Fibroblast of lung (primary cell): ENCODE results near the gene FANCG. TPM values are rescaled to one million over a fixed set of nuclear protein-coding genes. Genes with fewer than 3 reads are reported as not detected.

Experiments used
- DNase-seq, 2 donors: peaks; one replicate each; pipeline versions ENCODE4 v3.0.0 to v3.0.0-alpha.2; 2010; ENCODE audit warnings: low read depth in 2 of 2
- H2AFZ ChIP-seq: 2 replicates; pipeline ENCODE4 v1.5.1; 2012; ENCODE audit warnings: low read length, control low read depth, inconsistent platforms
- H3K27ac ChIP-seq: 2 replicates; pipeline ENCODE4 v1.5.1; 2011; ENCODE audit warnings: low read length, control low read depth; ENCODE audit not compliant: insufficient read depth
- H3K27me3 ChIP-seq: 2 replicates; pipeline ENCODE4 v1.5.1; 2011; ENCODE audit warnings: mild to moderate bottlenecking, low read length; ENCODE audit not compliant: control insufficient read depth, insufficient read depth
- H3K36me3 ChIP-seq: 2 replicates; pipeline ENCODE4 v1.5.1; 2011; ENCODE audit warnings: low read length; ENCODE audit not compliant: control insufficient read depth, insufficient read depth
- H3K4me1 ChIP-seq: 2 replicates; pipeline ENCODE4 v1.5.1; 2011; ENCODE audit warnings: low read length; ENCODE audit not compliant: control insufficient read depth, insufficient read depth; ENCODE audit errors: extremely low read depth
- H3K4me2 ChIP-seq: 2 replicates; pipeline ENCODE4 v1.5.1; 2011; ENCODE audit warnings: low read length, control low read depth; ENCODE audit not compliant: insufficient read depth; ENCODE audit errors: extremely low read depth
- H3K4me3 ChIP-seq, 4 experiments: fragments of 200-600 bp in 1 of 4; sonication (generic) in 1 of 4; replicated peaks in 1 of 4; 2 replicates each; pipeline ENCODE4 v1.5.1; 2011 to 2016; ENCODE audit warnings: low read length in 4 of 4, low read depth in 3 of 4, mild to moderate bottlenecking in 3 of 4, control low read depth in 2 of 4, inconsistent platforms in 1 of 4, mixed read lengths in 1 of 4; ENCODE audit not compliant: insufficient read depth in 1 of 4; ENCODE audit errors: control extremely low read depth in 1 of 4
- H3K79me2 ChIP-seq: 2 replicates; pipeline ENCODE4 v1.5.1; 2012; ENCODE audit warnings: mild to moderate bottlenecking, low read length, inconsistent platforms; ENCODE audit not compliant: control insufficient read depth, insufficient read depth
- H3K9ac ChIP-seq: 2 replicates; pipeline ENCODE4 v1.5.1; 2011; ENCODE audit warnings: mild to moderate bottlenecking, low read length, control low read depth; ENCODE audit not compliant: insufficient read depth
- H3K9me3 ChIP-seq: 2 replicates; pipeline ENCODE4 v1.5.1; 2012; ENCODE audit warnings: low read depth, low read length; ENCODE audit not compliant: control insufficient read depth, insufficient read depth
- H4K20me1 ChIP-seq: 2 replicates; pipeline ENCODE4 v1.5.1; 2011; ENCODE audit warnings: low read length; ENCODE audit not compliant: control insufficient read depth, insufficient read depth; ENCODE audit errors: extremely low read depth
- EZH2 ChIP-seq: IDR thresholded peaks from 2 replicates; pipeline ENCODE4 v1.5.1; 2012; ENCODE audit warnings: low read length, control low read depth, mild to moderate bottlenecking; ENCODE audit errors: missing control alignments
- polyA plus RNA-seq, 2 donors: library from polyadenylated mRNA; depleted of rRNA in 1 of 2; stranded (reverse) in 1 of 2; unstranded in 1 of 2; fragments of >200 nt; gene quantifications; 2 replicates each; pipeline ENCODE4 v1.2.1, GENCODE V29; 2011 to 2012; ENCODE audit warnings: missing spikeins in 1 of 2
- total RNA-seq: library from RNA; depleted of rRNA; stranded (reverse); fragments of >200 nt; gene quantifications from 2 replicates; pipeline ENCODE4 v1.2.1, GENCODE V29; 2014
- TF ChIP-seq, protein P1 (sequence below), 2 donors: IDR thresholded peaks in 1 of 2; conservative IDR thresholded peaks in 1 of 2; 1 replicate in 1 of 2; 2 replicates in 1 of 2; pipeline ENCODE4 v1.5.1; 2011 to 2012; ENCODE audit warnings: low read length in 2 of 2, control low read depth in 1 of 2, inconsistent platforms in 1 of 2, low read depth in 1 of 2, mild to moderate bottlenecking in 1 of 2

Gene FANCG
- total and polyA plus RNA-seq, 2 donors (not counting 1 experiment from before 2014, with no cell fraction given) = 6.6 to 12.2 TPM

DNA sequence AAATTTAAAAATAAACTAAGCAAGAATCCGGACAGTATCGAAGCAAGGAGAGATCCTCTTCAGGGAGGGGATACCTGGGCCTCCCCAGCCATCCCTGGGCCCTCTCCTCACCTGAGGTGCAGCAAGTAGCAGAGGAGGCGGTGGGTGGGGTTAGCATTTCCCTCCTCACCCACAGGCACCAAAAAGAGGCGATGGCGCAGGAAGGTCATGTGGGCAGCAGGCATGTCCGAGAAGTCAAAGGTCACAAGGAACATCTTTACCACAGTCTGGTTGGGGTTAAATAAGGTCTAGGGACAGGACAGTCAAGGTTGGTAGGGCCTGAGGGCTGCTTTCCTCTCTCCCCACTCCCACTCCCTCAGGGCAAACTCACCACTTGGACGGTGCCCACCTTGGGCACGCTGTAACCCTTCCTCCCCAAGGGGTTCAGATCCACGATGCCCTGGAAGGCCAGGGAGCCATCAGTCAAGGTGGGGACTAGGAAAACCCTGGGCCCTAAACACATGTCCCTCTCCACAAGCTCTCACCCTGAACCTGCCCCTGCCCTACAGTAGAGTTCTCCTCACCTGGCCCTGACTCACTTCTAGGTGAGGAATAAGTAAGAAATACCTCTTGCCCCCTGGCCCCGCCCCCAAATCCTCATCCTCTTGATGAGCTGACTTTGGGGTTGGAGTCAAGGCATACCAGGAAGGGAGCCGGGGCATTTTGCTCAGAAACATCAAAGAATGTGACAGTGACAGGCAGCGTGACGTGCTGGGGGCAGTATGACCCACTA is 26.0 kb upstream of the FANCG start:
- H3K9ac ChIP-seq = no peak overlapping the region
- peaks cover 15% of the 10 kb centered on the region for H3K4me1 ChIP-seq
- no peaks in the 10 kb centered on the region for H4K20me1 ChIP-seq
- no peak for DNase-seq
- H3K27ac ChIP-seq = no peak overlapping the region
- H3K36me3 ChIP-seq = peaks cover 21% of the 10 kb centered on the region
- H3K4me3 ChIP-seq = no peak overlapping the region
- peaks cover 33% of the 10 kb centered on the region for H3K79me2 ChIP-seq
- no peaks in the 10 kb centered on the region for H3K9me3 ChIP-seq
- no peaks in the 10 kb centered on the region for H3K27me3 ChIP-seq
- TF ChIP-seq, protein P1, sequence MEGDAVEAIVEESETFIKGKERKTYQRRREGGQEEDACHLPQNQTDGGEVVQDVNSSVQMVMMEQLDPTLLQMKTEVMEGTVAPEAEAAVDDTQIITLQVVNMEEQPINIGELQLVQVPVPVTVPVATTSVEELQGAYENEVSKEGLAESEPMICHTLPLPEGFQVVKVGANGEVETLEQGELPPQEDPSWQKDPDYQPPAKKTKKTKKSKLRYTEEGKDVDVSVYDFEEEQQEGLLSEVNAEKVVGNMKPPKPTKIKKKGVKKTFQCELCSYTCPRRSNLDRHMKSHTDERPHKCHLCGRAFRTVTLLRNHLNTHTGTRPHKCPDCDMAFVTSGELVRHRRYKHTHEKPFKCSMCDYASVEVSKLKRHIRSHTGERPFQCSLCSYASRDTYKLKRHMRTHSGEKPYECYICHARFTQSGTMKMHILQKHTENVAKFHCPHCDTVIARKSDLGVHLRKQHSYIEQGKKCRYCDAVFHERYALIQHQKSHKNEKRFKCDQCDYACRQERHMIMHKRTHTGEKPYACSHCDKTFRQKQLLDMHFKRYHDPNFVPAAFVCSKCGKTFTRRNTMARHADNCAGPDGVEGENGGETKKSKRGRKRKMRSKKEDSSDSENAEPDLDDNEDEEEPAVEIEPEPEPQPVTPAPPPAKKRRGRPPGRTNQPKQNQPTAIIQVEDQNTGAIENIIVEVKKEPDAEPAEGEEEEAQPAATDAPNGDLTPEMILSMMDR (conservative IDR thresholded peaks at IDR 0.05 in 1 of 2, IDR thresholded peaks at IDR 0.05 in 1 of 2; ENCODE audit: low read depth in 1 of 2, low read length in 2 of 2) = no peak
- no peak for TF ChIP-seq EZH2
- no peak overlapping the region for H2AFZ ChIP-seq
- H3K4me2 ChIP-seq = no peak overlapping the region

DNA sequence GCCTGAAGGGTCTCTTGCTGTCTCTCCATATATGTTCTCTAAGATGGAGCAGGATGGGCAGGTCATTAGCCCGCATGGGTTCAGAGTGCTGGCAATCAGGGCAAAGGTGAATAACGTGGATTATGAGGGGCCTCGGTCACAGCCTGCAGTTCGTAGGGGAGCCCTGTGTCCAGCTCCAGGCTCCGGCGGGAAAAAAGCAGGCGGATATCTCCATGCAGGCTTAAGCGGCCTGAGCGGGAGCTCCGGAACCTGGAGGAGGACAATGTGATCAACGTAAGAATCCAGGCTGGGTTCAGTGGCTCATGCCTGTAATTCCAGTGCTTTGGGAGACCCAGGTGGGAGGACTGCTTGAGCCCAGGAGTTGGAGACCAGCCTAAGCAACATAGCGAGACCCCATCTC is 25.4 kb upstream of the FANCG start:
- TF ChIP-seq, protein P1 (conservative IDR thresholded peaks at IDR 0.05 in 1 of 2, IDR thresholded peaks at IDR 0.05 in 1 of 2; ENCODE audit: low read depth in 1 of 2, low read length in 2 of 2) = no peak
- no peak for TF ChIP-seq EZH2
- H3K36me3 ChIP-seq = peaks cover 21% of the 10 kb centered on the region
- H3K4me3 ChIP-seq = no peak overlapping the region
- H3K27ac ChIP-seq = no peak overlapping the region
- DNase-seq = no peak
- no peaks in the 10 kb centered on the region for H4K20me1 ChIP-seq
- peaks cover 27% of the 10 kb centered on the region for H3K79me2 ChIP-seq
- no peaks in the 10 kb centered on the region for H3K9me3 ChIP-seq
- H3K9ac ChIP-seq = no peak overlapping the region
- no peaks in the 10 kb centered on the region for H3K27me3 ChIP-seq
- peaks cover 10% of the 10 kb centered on the region for H3K4me1 ChIP-seq
- no peak overlapping the region for H3K4me2 ChIP-seq
- no peak overlapping the region for H2AFZ ChIP-seq

DNA sequence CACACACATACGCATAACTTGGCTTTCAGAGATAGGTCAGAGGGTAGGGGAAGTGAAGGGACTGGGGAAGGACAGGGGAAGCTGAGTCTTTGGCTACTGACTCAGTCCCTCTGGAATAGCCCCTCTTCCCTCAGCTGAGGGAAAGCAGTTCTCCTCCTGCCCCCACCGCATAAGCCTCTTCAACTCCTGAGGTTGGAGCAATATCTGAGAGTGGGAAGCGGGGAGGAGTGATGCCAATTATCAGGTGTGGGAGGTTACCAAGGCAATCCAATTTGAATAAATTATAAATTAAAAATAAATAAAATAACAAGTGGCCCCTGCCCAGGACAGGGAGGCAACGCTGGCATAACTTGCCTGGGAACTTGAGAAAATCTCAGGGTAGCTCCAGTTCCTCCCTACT is 24.8 kb upstream of the FANCG start:
- no peaks in the 10 kb centered on the region for H3K27me3 ChIP-seq
- H2AFZ ChIP-seq = no peak overlapping the region
- H3K4me1 ChIP-seq = peaks cover 8% of the 10 kb centered on the region
- peaks cover 21% of the 10 kb centered on the region for H3K36me3 ChIP-seq
- H3K27ac ChIP-seq = peak overlapping the region; percentile 93
- H3K79me2 ChIP-seq = peaks cover 22% of the 10 kb centered on the region
- H3K4me3 ChIP-seq = no peak overlapping the region
- H3K9ac ChIP-seq = no peak overlapping the region
- DNase-seq = no peak
- H3K4me2 ChIP-seq = no peak overlapping the region
- no peaks in the 10 kb centered on the region for H4K20me1 ChIP-seq
- H3K9me3 ChIP-seq = no peaks in the 10 kb centered on the region
- TF ChIP-seq, protein P1 (conservative IDR thresholded peaks at IDR 0.05 in 1 of 2, IDR thresholded peaks at IDR 0.05 in 1 of 2; ENCODE audit: low read depth in 1 of 2, low read length in 2 of 2) = no peak
- TF ChIP-seq EZH2 = no peak
